Measurements from ENCODE around the gene CCM2L. TPM values are rescaled to one million over a fixed set of nuclear protein-coding genes. Genes with fewer than 3 reads are reported as not detected.

Gene CCM2L
- total RNA-seq, 1 donor from 2014 or later = 0.11 TPM

GRCh38 chr20:32013326-32013725 is 3.1 kb downstream of the CCM2L start:
- FAIRE-seq = no peak

GRCh38 chr20:32017711-32018251 is 7.5 kb downstream of the CCM2L start:
- H3K4me3 ChIP-seq (ENCODE audit: insufficient read depth, low read depth, low read length) = no peak overlapping the region
- Mint-ChIP-seq H3K27ac (ENCODE audit: unreplicated experiment) (no peak overlapping the region), H3K36me3 (ENCODE audit: low read depth, unreplicated experiment) (no peaks in the 10 kb centered on the region), H3K4me3 (ENCODE audit: unreplicated experiment) (no peak overlapping the region), H3K27me3 (ENCODE audit: low read depth, unreplicated experiment) (peaks cover 46% of the 10 kb centered on the region), H3K9me3 (ENCODE audit: unreplicated experiment) (no peaks in the 10 kb centered on the region), H3K4me1 (ENCODE audit: low read depth, unreplicated experiment) (peaks cover 4% of the 10 kb centered on the region)
- no peak overlapping the region for H2AFZ ChIP-seq (ENCODE audit: low read depth, low read length)
- H3K9ac ChIP-seq (ENCODE audit: low read length) = no peak overlapping the region
- TF ChIP-seq EZH2 (IDR thresholded peaks at IDR 0.05; ENCODE audit: insufficient read depth, low read length) = peak; percentile 3
- TF ChIP-seq CTCF (IDR thresholded peaks at IDR 0.05; ENCODE audit: insufficient read depth, low read depth, low read length) = no peak
- peaks cover 47% of the 10 kb centered on the region for H3K27me3 ChIP-seq (ENCODE audit: insufficient read depth, low read length)
- H3K4me2 ChIP-seq (ENCODE audit: low read length) = no peak overlapping the region
- no peak overlapping the region for H3K27ac ChIP-seq (ENCODE audit: low read depth, low read length)
- no peaks in the 10 kb centered on the region for H3K4me1 ChIP-seq (ENCODE audit: insufficient read depth, low read length)
- H4K20me1 ChIP-seq (ENCODE audit: insufficient read depth, low read length) = no peaks in the 10 kb centered on the region
- DNase-seq (ENCODE audit: low read depth) = no peak
- no peaks in the 10 kb centered on the region for H3K9me3 ChIP-seq (ENCODE audit: insufficient read depth, low read depth, low read length)
- H3K79me2 ChIP-seq (ENCODE audit: insufficient read depth, low read length) = no peaks in the 10 kb centered on the region
- H3K36me3 ChIP-seq (ENCODE audit: insufficient read depth, low read length) = no peaks in the 10 kb centered on the region
- no peak for FAIRE-seq

More at GRCh38 chr20:32013326-32013725, 3.1 kb downstream of the CCM2L start:
- no peak overlapping the region for H3K4me2 ChIP-seq (ENCODE audit: low read length)
- no peak overlapping the region for H3K27ac Mint-ChIP-seq (ENCODE audit: unreplicated experiment)
- H3K36me3 ChIP-seq (ENCODE audit: insufficient read depth, low read length) = no peaks in the 10 kb centered on the region
- H3K9me3 Mint-ChIP-seq (ENCODE audit: unreplicated experiment) = peaks cover 2% of the 10 kb centered on the region
- peaks cover 24% of the 10 kb centered on the region for H3K27me3 ChIP-seq (ENCODE audit: insufficient read depth, low read length)
- H3K9me3 ChIP-seq (ENCODE audit: insufficient read depth, low read depth, low read length) = no peaks in the 10 kb centered on the region
- no peak overlapping the region for H2AFZ ChIP-seq (ENCODE audit: low read depth, low read length)
- H3K4me3 ChIP-seq (ENCODE audit: insufficient read depth, low read depth, low read length) = no peak overlapping the region
- DNase-seq (ENCODE audit: low read depth) = no peak
- H3K4me3 Mint-ChIP-seq (ENCODE audit: unreplicated experiment) = no peak overlapping the region
- no peaks in the 10 kb centered on the region for H3K79me2 ChIP-seq (ENCODE audit: insufficient read depth, low read length)
- no peaks in the 10 kb centered on the region for H3K36me3 Mint-ChIP-seq (ENCODE audit: low read depth, unreplicated experiment)
- H3K4me1 ChIP-seq (ENCODE audit: insufficient read depth, low read length) = no peaks in the 10 kb centered on the region
- no peaks in the 10 kb centered on the region for H3K4me1 Mint-ChIP-seq (ENCODE audit: low read depth, unreplicated experiment)
- peaks cover 35% of the 10 kb centered on the region for H3K27me3 Mint-ChIP-seq (ENCODE audit: low read depth, unreplicated experiment)
- no peak overlapping the region for H3K9ac ChIP-seq (ENCODE audit: low read length)
- no peak overlapping the region for H3K27ac ChIP-seq (ENCODE audit: low read depth, low read length)
- no peak for TF ChIP-seq EZH2 (IDR thresholded peaks at IDR 0.05; ENCODE audit: insufficient read depth, low read length)
- H4K20me1 ChIP-seq (ENCODE audit: insufficient read depth, low read length) = no peaks in the 10 kb centered on the region

- H3K4me3 ChIP-seq (ENCODE audit: insufficient read depth, low read depth, low read length) = peak overlapping the region; percentile 5
- no peak for FAIRE-seq
- no peak overlapping the region for H3K27ac ChIP-seq (ENCODE audit: low read depth, low read length)
- H2AFZ ChIP-seq (ENCODE audit: low read depth, low read length) = no peak overlapping the region
- Mint-ChIP-seq H3K27me3 (ENCODE audit: low read depth, unreplicated experiment) (peaks cover 48% of the 10 kb centered on the region), H3K4me1 (ENCODE audit: low read depth, unreplicated experiment) (peaks cover 4% of the 10 kb centered on the region), H3K9me3 (ENCODE audit: unreplicated experiment) (no peaks in the 10 kb centered on the region), H3K27ac (ENCODE audit: unreplicated experiment) (no peak overlapping the region), H3K36me3 (ENCODE audit: low read depth, unreplicated experiment) (no peaks in the 10 kb centered on the region), H3K4me3 (ENCODE audit: unreplicated experiment) (peak overlapping the region; percentile 71)
- peaks cover 52% of the 10 kb centered on the region for H3K27me3 ChIP-seq (ENCODE audit: insufficient read depth, low read length)
- H3K9me3 ChIP-seq (ENCODE audit: insufficient read depth, low read depth, low read length) = no peaks in the 10 kb centered on the region
- H3K4me2 ChIP-seq (ENCODE audit: low read length) = peak overlapping the region; percentile 72
- no peak for DNase-seq (ENCODE audit: low read depth)
- H4K20me1 ChIP-seq (ENCODE audit: insufficient read depth, low read length) = no peaks in the 10 kb centered on the region
- H3K36me3 ChIP-seq (ENCODE audit: insufficient read depth, low read length) = no peaks in the 10 kb centered on the region
- no peaks in the 10 kb centered on the region for H3K4me1 ChIP-seq (ENCODE audit: insufficient read depth, low read length)
- peak; percentile 93 for TF ChIP-seq EZH2 (IDR thresholded peaks at IDR 0.05; ENCODE audit: insufficient read depth, low read length)
- TF ChIP-seq CTCF (IDR thresholded peaks at IDR 0.05; ENCODE audit: insufficient read depth, low read depth, low read length) = no peak
- H3K9ac ChIP-seq (ENCODE audit: low read length) = no peak overlapping the region
- no peaks in the 10 kb centered on the region for H3K79me2 ChIP-seq (ENCODE audit: insufficient read depth, low read length)
Measured at GRCh38 chr20:32018269-32019155, 8.3 kb downstream of the CCM2L start.

All from astrocyte (in vitro differentiated cells and primary cell).